MM.1S (cell line): ENCODE data around the gene ZNF747.

Experiments used
- DNase-seq: peaks from one replicate; pipeline ENCODE4 v3.0.0-alpha.2; 2015
- H2AFZ ChIP-seq: fragments of 300-600 bp; sonication (generic); 2 replicates; pipeline ENCODE4 v1.6.0; 2016; ENCODE audit warnings: antibody characterized with exemption, low read length
- H3F3A ChIP-seq: fragments of 300-600 bp; sonication (generic); 2 replicates; pipeline ENCODE4 v1.6.1; 2016; ENCODE audit warnings: mild to moderate bottlenecking, antibody characterized with exemption, low read length, moderate library complexity, mixed read lengths; ENCODE audit not compliant: insufficient read depth
- H3K27ac ChIP-seq: fragments of 300-600 bp; sonication (generic); 2 replicates; pipeline ENCODE4 v1.5.1; 2016; ENCODE audit warnings: mild to moderate bottlenecking, low read length
- H3K27me3 ChIP-seq: fragments of 300-600 bp; sonication (generic); replicated peaks from 2 replicates; pipeline ENCODE4 v1.6.0; 2016; ENCODE audit warnings: low read length; ENCODE audit not compliant: insufficient read depth
- H3K36me3 ChIP-seq: fragments of 300-600 bp; sonication (generic); replicated peaks from 2 replicates; pipeline ENCODE4 v1.6.1; 2016; ENCODE audit warnings: mild to moderate bottlenecking, low read length, mixed read lengths; ENCODE audit not compliant: insufficient read depth
- H3K4me1 ChIP-seq: fragments of 300-600 bp; sonication (generic); 2 replicates; pipeline ENCODE4 v1.6.1; 2016; ENCODE audit warnings: low read length, mixed read lengths
- H3K4me2 ChIP-seq: fragments of 300-600 bp; sonication (generic); 2 replicates; pipeline ENCODE4 v1.6.0; 2016; ENCODE audit warnings: low read depth, low read length
- H3K4me3 ChIP-seq: fragments of 300-600 bp; sonication (generic); 2 replicates; pipeline ENCODE4 v1.5.1; 2016; ENCODE audit warnings: low read length, mixed read lengths
- H3K79me2 ChIP-seq: fragments of 300-600 bp; sonication (generic); 2 replicates; pipeline ENCODE4 v1.6.1; 2016; ENCODE audit warnings: mixed run types, low read length, mixed read lengths
- H3K9ac ChIP-seq: fragments of 300-600 bp; sonication (generic); 2 replicates; pipeline ENCODE4 v1.6.1; 2016; ENCODE audit warnings: low read length, mixed read lengths
- H3K9me2 ChIP-seq: fragments of 300-600 bp; sonication (generic); replicated peaks from 2 replicates; pipeline ENCODE4 v1.6.1; 2016; ENCODE audit warnings: mild to moderate bottlenecking, low read length, mixed read lengths; ENCODE audit not compliant: insufficient read depth
- H3K9me3 ChIP-seq: fragments of 300-600 bp; sonication (generic); replicated peaks from 2 replicates; pipeline ENCODE4 v1.6.1; 2016; ENCODE audit warnings: mild to moderate bottlenecking, low read length, mixed read lengths; ENCODE audit not compliant: insufficient read depth
- H4K20me1 ChIP-seq: fragments of 300-600 bp; sonication (generic); 2 replicates; pipeline ENCODE4 v1.6.1; 2016; ENCODE audit warnings: mild to moderate bottlenecking, low read length, moderate library complexity, mixed read lengths; ENCODE audit not compliant: insufficient read depth
- CTCF ChIP-seq: fragments of 300-600 bp; sonication (generic); IDR thresholded peaks from 2 replicates; pipeline ENCODE4 v1.5.1; 2016; ENCODE audit warnings: antibody characterized with exemption, low read length, mixed read lengths
- EZH2 ChIP-seq: fragments of 300-600 bp; sonication (generic); optimal IDR thresholded peaks from 2 replicates; pipeline ENCODE3; 2017; ENCODE audit warnings: low read depth, mild to moderate bottlenecking, antibody characterized with exemption, low read length, mixed read lengths
- EZH2phosphoT487 ChIP-seq: fragments of 300-600 bp; sonication (generic); IDR thresholded peaks from 2 replicates; pipeline ENCODE4 v1.6.1; 2018; ENCODE audit warnings: antibody characterized with exemption, low read length

Gene ZNF747

DNA sequence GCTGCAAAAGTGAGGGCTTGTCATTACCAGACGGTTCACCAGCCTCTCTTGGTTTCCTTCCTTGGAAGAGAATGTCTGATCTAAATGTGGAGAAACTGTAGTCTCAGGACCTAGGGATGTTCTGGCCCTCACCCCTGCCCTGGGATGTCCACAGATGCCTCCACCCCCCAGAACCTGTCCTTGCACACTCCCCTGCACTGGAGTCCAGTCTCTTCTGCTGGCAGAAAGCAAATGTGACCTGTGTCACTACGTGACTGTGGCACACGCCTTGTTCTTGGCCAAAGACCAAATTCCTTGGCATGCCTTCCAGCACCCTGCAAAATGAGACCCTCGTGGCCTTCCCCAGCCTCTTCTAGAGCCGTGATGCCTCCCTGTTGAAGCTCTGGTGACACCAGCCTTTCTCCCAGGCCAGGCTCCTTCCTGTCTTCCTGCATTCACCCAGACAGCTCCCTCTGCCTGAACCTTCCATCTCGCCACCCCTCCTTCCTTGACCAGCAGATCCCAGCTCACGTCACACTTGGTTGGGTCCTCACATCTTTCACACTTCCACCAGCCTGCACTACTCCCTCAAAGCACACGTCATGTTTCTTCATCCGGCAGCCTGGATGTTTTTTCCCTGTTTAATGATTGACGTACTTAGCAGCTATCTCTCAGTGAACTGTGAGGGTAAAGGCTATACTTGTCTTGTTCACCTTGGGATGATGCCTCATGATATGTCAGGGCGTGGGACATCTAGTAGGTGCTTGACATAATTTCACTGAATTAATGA is 12.6 kb downstream of the ZNF747 start:
- DNase-seq: no peak
- Histone ChIP-seq H3K9me3 (no peaks in the 10 kb centered on the region), H3K4me1 (no peaks in the 10 kb centered on the region), H3F3A (peaks cover 5% of the 10 kb centered on the region; the same call in 1 of the 2 replicates), H2AFZ (no peak overlapping the region), H3K27ac (no peak overlapping the region), H3K79me2 (no peaks in the 10 kb centered on the region), H3K9ac (no peak overlapping the region), H3K9me2 (no peaks in the 10 kb centered on the region), H3K4me3 (no peak overlapping the region), H4K20me1 (no peaks in the 10 kb centered on the region), H3K4me2 (no peak overlapping the region), H3K27me3 (no peaks in the 10 kb centered on the region), H3K36me3 (no peaks in the 10 kb centered on the region)
- no peak for TF ChIP-seq CTCF
- TF ChIP-seq EZH2phosphoT487: no peak
- no peak for TF ChIP-seq EZH2

- Histone ChIP-seq H3K4me3 (no peak overlapping the region), H3F3A (peaks cover 5% of the 10 kb centered on the region; the same call in 1 of the 2 replicates), H3K9ac (no peak overlapping the region), H3K27me3 (no peaks in the 10 kb centered on the region), H3K9me2 (no peaks in the 10 kb centered on the region), H3K9me3 (no peaks in the 10 kb centered on the region), H3K79me2 (no peaks in the 10 kb centered on the region), H3K4me1 (no peaks in the 10 kb centered on the region), H4K20me1 (no peaks in the 10 kb centered on the region), H2AFZ (no peak overlapping the region), H3K36me3 (no peaks in the 10 kb centered on the region), H3K4me2 (no peak overlapping the region), H3K27ac (no peak overlapping the region)
- no peak for DNase-seq
- TF ChIP-seq CTCF: no peak
- TF ChIP-seq EZH2: no peak
- TF ChIP-seq EZH2phosphoT487: no peak
These were observed 13.2 kb downstream of the ZNF747 start for GRCh38 chr16:30521476-30521872.

GRCh38 chr16:30519120-30520049 is 15.3 kb downstream of the ZNF747 start:
- Histone ChIP-seq H3K27ac (no peak overlapping the region), H3K27me3 (no peaks in the 10 kb centered on the region), H3K4me1 (no peaks in the 10 kb centered on the region), H4K20me1 (no peaks in the 10 kb centered on the region), H3K9me2 (no peaks in the 10 kb centered on the region), H3K4me2 (no peak overlapping the region), H3K9me3 (no peaks in the 10 kb centered on the region), H3K9ac (no peak overlapping the region), H3F3A (no peaks in the 10 kb centered on the region; the same call in 1 of the 2 replicates), H3K4me3 (no peak overlapping the region), H3K79me2 (no peaks in the 10 kb centered on the region), H2AFZ (no peak overlapping the region), H3K36me3 (no peaks in the 10 kb centered on the region)
- TF ChIP-seq CTCF (no peak), EZH2 (no peak), EZH2phosphoT487 (no peak)
- no peak for DNase-seq
